T47D (cell line): ENCODE data around the gene CDADC1.

Experiments
- DNase-seq, 2 experiments: peaks; one replicate each; pipeline versions ENCODE4 v3.0.0 to v3.0.0-alpha.2; 2011 to 2012; ENCODE audit warnings: low read depth in 1 of 2, low spot score in 1 of 2
- JUND ChIP-seq: IDR thresholded peaks from 2 replicates; pipeline ENCODE4 v1.6.1; 2012; ENCODE audit warnings: low read depth
- in situ Hi-C: cut with HindIII; loops from 2 replicates; pipeline ENCODE4 v1.10.0; 2016; ENCODE audit warnings: low sequenced_read_pairs, low pct_unique_long_range_greater_than_20kb

The CDADC1 gene

DNA sequence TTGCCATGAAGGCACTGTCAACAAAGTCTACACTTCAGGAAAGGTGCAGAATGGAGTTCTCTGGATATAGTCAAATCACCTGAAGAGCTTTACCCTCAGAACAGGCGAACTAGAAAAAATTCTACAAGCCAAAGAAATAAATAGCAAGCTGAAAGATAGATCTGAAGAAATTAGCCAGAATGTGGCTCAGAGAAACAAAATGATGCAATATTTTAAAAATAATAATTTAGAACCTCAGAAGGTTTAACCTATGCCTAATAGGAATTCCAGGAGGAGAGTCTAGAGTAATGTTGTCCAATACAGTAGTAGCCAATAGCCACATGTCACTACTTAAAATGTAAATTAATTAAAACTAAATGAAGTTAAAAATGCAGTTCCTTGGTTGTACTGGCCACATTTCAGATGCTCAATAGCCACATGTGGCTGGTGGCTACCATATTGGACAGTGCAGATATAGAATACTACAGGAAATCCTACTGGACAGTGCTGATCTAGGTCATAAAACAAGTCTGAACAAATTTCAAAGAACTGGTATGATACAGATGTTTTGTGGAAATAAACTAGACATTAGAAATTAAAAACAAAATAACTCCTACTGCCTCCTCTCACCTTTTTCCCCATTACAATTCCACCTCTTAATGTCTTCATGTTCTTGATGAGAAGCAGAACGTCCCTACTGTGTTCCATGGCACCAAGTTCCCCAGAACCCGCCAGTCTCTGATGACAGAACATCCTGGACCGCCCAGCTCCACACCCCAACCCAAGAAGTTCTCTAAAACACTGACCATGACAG lies 679 bp upstream of the CDADC1 start:
- DNase-seq: no peak
- no peak for TF ChIP-seq JUND
- in situ Hi-C loops: no loop called here

DNA sequence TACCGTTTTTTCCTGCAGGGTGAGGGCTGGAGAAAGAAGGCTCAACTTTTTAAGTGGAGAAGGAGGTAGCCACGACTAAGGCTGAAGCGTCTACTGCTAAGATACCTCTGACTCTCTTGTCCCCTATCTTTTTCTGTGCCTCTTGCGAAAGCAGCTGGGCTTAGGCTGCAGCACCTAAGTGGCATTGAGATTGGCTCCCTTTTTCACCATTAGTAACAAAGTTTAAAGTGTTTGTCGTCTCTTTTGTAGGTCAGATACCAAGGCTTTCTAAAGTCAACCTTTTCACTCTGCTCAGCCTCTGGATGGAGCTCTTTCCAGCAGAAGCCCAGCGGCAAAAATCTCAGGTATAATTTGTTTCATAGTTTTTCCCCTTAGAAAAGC lies 887 bp downstream of the CDADC1 start:
- no peak for TF ChIP-seq JUND
- DNase-seq: peak in 1 of 2 experiments; percentile 1
- in situ Hi-C loops: no loop called here

DNA sequence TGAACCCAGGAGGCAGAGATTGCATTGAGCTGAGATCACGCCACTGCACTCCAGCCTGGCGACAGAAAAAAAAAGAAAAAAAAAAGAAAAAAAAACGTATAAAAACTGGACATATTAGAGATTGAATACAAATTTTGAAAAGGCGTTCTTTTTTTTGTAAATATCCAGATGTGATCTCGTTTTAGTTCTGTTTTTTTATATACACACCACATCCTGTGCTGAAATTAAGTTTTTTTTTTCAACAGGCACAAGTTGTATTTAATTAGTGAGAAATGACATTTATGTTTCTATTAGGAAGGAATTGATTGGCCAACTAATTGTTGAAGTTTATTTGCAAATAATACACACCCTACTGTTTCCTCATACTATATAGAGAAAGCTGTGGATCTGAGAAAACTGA lies 3.6 kb downstream of the CDADC1 start:
- in situ Hi-C loops: no loop called here
- TF ChIP-seq JUND: no peak
- no peak for DNase-seq

DNA sequence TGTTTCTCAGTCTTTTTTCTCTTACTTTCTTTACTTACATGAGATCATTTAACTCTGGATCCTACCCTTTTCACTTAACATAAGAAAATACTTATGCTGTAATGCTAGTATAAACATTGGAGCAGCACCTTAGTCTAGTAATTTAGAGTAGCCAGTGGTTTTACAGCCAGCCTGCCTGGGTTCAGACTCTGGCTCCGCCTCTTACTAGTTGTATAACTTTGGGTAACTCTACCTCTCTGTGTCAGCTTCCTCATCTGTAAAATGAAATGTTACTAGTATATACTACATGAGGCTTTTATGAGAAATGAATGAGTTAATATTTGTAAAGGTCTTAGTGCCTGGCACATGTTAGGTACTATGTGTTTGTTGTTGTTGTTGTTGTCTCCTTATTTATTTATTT lies 5.6 kb downstream of the CDADC1 start:
- in situ Hi-C loops: no loop called here
- no peak for TF ChIP-seq JUND

DNA sequence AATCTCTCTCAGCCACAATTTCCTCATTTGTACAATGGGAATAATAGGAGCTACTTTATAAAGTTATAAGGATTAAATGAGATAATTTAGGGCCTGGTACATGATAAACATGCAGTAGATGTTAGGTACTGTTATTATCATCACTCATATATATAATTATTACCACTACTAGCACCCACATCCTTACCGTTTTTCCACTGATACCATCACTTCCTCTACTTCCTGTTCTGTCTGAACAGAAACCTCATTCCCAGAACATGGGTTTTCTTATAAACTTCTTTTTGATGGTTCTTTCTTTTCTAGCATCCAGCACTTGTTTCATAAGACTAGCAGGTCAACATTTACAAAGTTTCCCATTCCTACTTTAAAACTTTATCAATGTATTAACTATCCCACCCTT lies 6.3 kb downstream of the CDADC1 start:
- no peak for DNase-seq
- no peak for TF ChIP-seq JUND
- in situ Hi-C loops: no loop called here

More for the DNA sequence above, 5.6 kb downstream of the CDADC1 start:
- DNase-seq: no peak

DNA sequence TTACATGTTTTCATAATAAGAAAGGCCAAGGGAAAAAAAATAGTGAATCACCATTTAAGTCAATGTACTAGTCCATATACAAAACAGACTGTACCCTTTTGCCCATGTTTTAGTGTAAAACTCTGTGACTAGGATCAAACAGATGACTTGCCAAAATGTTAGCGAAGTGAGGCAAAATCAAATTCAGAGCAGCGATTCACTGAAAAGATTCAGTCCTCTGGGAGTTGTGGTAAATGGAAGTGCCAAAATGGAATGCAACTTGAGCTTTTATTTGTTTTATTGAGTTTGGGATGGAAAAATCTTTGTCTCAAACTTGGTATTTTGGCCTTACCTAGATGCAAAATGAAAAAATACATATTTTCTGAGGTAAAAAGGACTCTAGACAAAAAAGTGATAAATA lies 9.1 kb downstream of the CDADC1 start:
- in situ Hi-C loops: no loop called here
- TF ChIP-seq JUND: no peak
- DNase-seq: no peak

DNA sequence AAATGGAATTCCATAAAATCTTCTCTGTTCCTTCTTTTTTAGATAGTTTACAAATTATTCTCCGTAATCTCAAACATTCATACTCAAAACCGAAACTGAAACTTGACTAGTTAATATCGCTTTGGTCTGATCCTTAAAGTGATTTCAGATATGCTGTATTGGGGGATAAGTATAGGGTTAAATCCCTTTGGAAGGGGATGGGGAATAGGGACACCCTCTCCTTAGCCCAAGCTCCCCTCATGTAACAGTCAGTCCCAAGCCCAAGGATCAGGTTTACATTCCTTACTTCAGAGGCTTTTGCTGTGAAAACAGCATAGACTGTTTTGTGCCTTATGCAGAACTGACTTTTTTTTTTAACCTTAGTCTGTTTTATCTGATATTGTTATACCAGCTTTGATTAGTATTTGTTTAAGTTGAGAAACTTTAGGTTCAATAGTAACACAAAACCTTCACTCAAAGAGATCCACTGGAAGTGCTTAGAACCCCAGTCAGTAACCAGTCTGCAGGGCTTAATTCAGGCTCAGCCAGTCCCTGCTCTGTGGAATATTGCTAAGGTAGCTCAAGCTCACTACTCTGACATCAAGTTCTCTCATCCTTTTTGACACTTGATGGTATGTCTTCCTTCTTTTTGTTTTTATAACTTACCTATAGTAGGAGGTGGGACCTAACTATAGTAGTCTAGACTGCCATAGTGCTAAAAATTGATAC lies 10.5 kb downstream of the CDADC1 start:
- no peak for DNase-seq
- in situ Hi-C loops: no loop called here
- TF ChIP-seq JUND: no peak

DNA sequence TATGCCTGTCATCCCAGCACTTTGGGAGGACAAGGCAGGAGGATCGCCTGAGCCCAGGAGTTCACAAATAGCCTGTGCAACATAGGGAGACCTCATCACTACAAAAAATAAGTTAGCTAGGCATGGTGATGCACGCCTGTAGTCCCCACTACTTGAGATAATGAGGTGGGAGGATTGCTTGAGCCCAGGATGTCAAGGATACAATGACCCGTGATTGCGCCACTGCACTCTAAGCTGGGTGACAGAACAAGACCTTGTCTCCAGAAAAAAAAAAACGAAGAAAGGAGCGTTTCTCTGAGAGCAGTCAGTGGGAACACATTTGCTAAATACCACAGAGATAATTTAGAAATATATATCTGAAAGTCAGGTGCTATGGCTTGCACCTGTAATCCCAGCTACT lies 11.9 kb downstream of the CDADC1 start:
- in situ Hi-C loops: no loop called here
- no peak for DNase-seq
- TF ChIP-seq JUND: no peak

DNA sequence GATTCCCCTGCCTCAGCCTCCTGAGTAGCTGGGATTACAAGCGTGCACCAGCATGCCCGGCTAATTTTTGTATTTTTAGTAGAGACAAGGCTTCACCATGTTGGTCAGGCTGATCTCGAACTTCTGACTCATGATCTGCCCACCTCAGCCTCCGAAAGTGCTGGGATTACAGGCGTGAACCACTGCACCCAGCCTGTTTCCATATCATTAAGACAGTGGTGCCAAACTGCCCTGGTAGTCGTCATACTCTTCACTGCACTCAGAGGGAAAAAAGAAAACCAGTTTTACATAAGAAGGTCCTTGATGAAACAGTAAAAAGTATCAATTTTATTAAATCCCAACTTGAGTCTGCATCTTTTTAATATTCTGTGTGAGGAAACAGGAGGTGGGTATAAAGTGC lies 14.9 kb downstream of the CDADC1 start:
- TF ChIP-seq JUND: no peak
- no peak for DNase-seq
- in situ Hi-C loops: no loop called here

DNA sequence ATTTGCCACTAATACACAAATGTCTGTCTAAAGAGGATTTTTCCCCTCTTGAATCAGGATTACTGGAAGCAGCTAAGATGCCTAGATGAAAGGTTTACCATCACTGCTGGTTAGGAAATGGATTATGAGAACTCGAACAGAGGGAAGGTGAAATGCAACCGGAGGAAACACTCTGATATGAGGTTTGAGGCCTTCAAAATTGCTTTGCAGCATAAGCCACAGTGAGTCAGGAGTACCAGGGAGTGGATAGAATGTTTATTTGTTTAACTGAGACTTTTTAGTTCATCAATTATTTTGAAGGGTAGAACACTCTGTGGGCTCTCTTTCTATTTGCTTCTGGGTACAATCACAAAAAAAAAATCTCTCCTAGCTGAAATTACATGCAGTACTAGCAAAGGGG lies 18.1 kb downstream of the CDADC1 start:
- DNase-seq: no peak
- TF ChIP-seq JUND: no peak
- in situ Hi-C loops: no loop called here

DNA sequence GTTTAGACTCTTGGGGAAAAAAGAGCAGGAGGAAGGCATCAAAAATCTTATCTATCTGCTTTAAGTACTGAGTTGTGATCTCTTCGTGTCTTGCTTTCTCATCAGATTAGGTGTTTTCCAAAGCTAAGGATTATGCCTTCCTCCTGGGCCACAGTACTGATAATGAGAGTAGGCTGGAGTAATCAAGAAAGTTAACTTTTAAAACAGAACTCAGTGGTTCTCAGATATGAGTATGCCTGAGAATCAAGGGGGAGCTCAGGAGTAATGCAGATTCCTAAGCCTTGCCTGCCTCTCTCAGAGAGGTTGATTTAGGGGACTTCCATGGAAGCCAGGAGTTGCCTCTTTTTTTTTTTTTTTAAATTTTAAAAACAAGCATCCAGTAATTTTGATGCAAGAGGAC lies 23.5 kb downstream of the CDADC1 start:
- TF ChIP-seq JUND: no peak
- in situ Hi-C loops: no loop called here
- no peak for DNase-seq

DNA sequence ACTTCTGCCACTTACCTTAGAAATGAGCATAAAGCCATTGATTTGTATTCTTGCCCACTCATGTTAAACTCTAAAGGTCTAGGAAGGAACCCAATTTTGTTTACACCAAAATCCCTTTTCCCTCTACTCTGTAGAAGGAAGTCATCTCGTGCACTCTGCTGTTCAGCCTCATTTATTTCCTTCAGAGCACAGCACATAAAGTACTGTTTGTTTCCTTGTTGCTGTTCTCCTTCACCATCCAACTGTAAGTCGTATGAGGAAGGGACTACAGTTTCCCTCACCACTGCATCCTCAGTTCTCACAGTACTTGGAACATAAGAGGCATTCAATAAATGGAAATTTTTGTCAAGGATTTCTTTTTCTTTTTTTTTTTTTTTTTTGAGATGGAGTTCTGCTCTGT lies 24.6 kb downstream of the CDADC1 start:
- no peak for DNase-seq
- TF ChIP-seq JUND: no peak
- in situ Hi-C loops: no loop called here

DNA sequence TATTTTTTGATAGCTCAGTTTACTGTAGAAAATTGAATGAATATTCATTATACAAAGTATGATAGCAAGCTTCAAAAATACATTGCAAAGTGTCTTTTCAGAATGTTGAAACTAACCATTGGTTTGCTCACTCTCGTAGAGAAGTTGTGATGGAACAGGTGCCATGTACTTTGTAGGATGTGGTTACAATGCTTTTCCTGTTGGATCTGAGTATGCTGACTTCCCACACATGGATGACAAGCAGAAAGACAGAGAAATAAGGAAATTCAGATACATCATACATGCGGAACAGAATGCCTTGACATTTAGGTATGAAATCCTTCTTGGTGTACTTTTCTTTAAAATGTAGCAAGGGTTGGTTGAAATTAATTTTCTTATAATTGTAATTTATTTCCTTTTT lies 30.5 kb downstream of the CDADC1 start:
- TF ChIP-seq JUND: no peak
- in situ Hi-C loops: no loop called here
- DNase-seq: no peak
